GM21390 (cell line): Measurements from ENCODE around the gene PANK4.
"Not testable (repeated sequence)": the region's sequence is repeated elsewhere in the genome, so short reads cannot be mapped to it uniquely, and the experiment has no call there.

Experiments
- ATAC-seq: cut with Tn5 transposase; IDR thresholded peaks from one replicate; pipeline ENCODE4 v1.9.1; 2021; ENCODE audit not compliant: unreplicated experiment

The PANK4 gene

DNA sequence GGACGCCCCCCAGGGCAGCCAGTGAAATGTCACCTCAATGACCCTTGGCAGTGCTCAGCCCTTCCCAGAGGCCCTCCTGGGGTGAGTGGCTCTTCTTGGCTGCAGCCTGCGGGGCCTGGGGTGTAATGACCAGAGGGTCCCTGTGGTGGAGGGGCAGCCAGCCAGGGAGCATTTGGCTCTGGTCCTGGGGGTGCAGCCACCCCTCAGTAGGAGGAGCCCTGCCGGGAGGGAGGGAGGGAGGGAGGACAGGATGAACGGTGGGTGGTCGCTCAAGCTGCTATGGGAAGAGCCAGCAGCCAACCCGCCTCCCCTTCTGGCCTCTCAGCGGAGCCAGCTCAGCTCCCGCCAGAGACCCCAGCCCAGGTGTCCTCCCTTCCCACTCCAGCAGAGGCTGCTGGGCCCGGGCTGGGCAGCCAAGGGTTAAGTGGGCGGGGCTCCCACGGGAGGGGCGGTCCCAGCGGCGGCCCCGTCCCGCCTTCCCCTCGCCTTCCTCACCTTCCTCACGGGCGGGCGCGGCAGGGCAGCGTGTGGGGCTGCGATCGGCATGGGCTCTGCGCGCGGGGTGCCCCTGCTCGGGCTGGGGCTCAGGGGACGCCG is 59.3 kb downstream of the PANK4 start:
- no peak for ATAC-seq

- no peak for ATAC-seq
Observed at GRCh38 chr1:2466270-2466665, 60.1 kb downstream of the PANK4 start.

- ATAC-seq = no peak
Observed at GRCh38 chr1:2465371-2466269, 60.8 kb downstream of the PANK4 start.

DNA sequence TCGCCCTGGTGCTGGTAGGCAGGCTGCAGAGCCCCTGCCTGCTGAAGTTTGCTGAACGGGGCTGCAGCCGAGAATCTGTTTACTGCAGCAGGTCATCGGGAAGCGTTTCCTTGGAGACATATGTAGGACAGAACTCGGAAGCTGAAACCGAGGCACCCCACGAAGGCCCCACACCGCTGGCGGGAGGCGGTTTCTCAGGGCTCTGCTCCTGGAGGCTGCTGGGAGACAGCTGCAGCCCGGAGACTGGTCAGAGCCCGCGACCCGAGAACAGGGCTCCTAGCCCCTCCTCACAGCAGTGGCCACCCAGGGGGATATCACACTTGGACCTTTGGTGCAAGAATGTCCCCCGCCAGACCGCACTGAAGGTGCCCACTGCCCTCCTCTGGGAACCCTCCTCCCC is 63.0 kb downstream of the PANK4 start:
- ATAC-seq = no peak

DNA sequence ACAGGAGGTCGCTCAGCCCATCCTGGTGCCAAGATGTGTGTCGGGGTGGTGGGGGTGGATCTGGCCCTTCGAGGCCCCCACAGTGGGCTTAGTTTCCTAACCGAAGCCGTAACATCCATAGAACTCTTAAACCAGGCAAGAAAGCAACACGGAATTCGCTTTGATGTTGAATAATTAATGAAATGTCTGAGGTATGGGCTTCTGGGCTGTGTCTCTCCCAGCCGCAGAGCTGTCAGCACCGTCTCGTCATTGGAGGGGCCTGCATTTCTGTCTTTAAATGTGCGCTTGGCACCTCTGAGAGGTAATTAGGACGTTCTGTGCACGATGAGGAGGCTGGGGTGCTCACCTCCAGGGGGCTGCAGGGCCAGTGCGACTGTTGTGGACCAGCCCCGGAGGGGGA is 63.6 kb downstream of the PANK4 start:
- ATAC-seq = no peak

GRCh38 chr1:2460996-2461751 is 65.2 kb downstream of the PANK4 start:
- no peak for ATAC-seq

DNA sequence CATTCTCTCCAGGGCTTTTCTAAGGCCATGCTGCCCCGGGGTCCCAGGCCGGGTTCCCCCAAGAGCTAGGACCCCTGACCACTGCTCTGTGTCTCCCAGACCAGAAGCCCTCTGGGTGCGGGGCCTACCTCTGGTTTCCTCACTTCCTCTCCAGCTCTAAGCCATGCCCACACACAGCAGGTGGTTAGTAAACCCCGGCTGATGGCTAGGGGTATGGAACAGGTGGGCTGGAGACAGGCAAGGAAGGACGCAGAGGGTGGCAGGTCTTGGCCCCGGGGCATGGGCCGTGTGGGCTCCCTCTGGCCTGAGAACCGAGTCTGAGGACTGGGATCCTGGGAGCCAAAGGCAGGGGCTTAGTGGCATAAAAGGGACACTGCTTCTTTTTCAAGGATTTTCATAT is 66.2 kb downstream of the PANK4 start:
- ATAC-seq = no peak

DNA sequence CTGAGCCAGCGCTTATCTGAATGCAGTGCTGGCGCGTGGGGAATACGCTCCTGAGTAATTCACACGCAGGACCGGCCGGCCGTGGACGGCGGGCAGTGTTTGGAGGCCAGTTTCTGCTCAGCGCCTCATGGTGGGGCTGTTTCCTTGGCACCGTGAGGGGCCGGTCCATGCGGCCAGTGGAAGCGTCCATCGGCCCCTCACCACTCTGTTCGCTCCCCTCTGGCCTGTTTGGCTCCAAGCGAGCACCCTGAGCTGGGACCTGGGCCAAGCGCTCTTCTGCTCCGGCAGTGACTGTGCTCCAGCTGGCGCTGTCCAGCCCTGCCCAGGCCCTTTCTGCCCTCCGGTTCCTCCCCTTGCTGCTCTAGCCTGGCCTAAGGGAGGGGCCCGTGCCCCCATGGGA is 66.6 kb downstream of the PANK4 start:
- no peak for ATAC-seq

- ATAC-seq = not testable (repeated sequence)
Observed at GRCh38 chr1:2459102-2459753, 67.2 kb downstream of the PANK4 start.

- ATAC-seq = no peak
Observed at GRCh38 chr1:2458687-2459086, 67.7 kb downstream of the PANK4 start.
